ENCODE measurements around the gene MOAP1.
"Not testable (repeated sequence)": the region's sequence is repeated elsewhere in the genome, so short reads cannot be mapped to it uniquely, and the experiment has no call there.

The MOAP1 gene, protein sequence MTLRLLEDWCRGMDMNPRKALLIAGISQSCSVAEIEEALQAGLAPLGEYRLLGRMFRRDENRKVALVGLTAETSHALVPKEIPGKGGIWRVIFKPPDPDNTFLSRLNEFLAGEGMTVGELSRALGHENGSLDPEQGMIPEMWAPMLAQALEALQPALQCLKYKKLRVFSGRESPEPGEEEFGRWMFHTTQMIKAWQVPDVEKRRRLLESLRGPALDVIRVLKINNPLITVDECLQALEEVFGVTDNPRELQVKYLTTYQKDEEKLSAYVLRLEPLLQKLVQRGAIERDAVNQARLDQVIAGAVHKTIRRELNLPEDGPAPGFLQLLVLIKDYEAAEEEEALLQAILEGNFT

DNA sequence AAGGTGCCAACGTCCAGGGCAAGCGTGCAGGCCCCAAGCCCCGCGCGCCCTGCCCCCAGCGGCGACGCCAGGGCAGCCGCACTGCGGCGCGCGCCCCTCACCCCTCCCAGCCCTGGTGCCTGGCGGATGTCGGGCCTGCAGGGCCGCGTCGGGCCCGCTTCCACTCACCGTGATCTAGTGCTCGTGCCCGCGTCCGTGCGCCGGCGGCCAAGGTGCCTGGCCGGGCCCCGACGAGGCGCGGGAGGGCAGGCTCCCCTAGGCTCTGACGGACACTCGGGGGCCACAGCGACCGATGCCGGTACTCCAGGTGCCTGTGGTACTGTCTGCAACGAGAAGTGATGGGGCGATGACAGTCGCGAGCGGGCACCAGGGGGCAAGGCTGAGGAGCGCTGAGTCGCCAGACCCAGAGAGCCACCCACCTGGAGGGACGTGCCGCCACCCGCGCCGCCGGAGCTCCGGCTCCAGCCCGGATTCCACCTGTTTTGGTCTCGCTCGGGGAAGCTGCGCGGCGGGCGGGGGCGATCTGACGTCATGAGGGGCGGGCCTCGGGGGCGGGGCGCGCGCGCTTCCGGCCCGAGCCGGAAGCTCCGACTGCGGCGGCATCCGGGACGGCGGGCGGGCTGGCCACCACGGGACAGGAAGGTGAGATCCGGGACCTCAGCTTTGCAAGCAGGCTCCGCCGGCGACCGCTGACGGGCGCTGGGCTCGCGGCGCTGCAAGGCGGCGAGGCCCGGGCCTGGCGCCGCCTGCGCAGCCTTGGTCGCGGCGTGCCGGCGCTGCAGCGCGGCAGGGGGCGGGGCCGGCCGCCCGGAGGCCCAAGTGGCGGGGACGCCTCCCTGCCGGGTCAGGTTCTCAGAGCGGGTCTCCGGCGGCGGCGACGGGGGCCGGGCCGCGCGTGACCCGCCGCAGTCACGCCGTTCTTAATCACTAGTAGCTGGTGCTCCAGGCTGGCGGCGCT, at the start of gene MOAP1, which contains the start of gene LYSET:
MOAP1 (minus strand) TSS at position 507 of the 958 bp plus-strand sequence. CDS start 655 bp downstream, outside the sequence.
LYSET (plus strand) TSS at position 927 of the 958 bp plus-strand sequence. CDS start 89 bp downstream, outside the sequence.
- DNase-seq: no peak

DNA sequence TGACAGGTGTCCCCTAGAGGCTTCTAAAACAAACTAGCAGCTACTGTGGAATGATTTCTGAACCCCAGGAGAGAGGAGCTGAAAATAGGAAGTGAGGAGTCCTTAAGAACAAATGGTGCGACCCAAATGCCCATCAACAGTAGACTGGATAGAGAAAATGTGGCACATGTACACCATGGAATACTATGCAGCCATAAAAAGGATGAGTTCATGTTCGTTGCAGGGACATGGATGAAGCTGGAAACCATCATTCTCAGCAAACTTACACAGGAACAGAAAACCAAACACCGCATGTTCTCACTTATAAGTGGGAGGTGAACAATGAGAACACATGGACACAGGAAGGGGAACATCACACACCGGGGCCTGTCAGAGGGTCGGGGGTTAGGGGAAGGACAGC, 48.4 kb upstream of the MOAP1 start:
- not testable (repeated sequence) for DNase-seq

DNA sequence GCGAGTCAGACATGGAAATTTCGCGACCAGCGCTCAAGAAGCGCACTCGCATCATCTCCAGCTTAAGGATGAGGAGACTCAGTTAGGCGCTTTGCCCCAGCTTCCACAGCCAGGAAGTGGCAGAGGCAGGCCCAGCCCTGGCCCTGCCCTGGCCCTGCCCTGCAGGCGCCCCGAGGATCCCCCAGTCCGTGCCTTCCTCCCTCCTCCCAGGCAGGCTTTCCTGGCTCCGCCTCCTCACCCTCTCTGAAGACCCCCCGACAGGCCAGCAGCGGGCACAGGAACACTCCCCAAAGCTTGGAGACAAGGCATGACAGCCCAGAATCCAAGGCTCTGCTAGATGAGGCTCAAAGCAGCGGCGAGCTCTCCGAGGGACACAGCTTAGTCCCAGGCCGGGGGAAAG, 47.5 kb upstream of the MOAP1 start:
- DNase-seq: no peak

DNA sequence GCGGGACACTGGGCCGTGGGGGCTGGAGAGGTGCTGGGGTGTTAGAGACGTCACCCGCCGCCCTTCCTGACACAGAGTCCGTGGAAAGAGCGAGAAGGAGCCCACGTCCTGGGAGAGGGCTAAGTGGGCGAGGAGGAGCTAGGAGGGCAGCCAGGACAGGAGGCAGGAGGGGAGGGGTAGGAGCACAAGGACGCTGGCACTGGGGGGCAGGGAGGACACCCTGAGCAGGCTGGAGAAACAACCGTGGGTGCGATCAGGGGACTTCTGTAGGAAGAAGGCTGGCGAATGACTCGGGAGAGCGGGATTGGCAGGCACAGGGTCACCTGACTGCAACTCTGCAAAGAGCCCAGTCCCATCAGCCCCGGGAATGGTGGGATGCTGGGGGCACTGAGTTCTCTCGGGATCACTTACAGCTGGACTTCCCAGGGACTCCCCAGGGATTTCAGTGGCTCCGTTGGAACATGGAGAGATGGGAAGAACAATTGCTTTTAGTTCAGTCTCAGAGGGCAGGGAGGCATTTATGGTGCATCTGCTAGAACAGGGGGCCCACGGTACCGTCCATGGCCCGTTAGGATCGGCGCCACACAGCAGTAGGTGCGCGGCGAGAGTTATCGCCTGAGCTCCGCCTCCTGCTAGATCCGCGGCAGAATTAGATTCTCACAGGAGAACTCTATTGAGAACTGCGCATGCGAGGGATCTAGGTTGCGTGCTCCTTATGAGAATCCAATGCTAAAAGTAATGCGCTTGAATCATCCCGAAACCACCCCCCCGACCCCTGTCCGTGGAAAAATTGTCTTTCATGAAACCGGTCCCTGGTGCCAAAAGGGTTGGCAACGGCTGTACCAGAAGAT, 46.7 kb upstream of the MOAP1 start:
- DNase-seq: no peak

DNA sequence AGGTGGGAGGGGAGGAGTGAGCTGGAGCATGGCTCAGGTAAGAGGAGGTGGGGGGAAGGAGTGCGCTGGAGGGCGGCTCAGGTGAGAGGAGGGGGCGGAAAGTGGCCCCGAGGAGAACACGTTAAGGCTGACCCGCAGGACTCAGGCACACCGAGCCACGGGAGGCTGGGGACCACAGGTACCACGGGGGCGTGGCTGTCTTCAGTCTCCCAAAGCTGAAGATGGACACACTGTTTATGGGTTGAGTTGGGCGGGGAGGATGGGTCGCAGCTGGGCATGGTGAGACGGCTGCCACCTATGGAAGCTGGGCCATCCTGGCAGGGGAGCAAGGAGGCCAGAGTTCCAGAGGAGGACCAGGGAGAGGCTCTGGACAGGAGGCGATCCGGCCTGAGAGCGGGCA, 45.8 kb upstream of the MOAP1 start:
- DNase-seq: no peak

DNA sequence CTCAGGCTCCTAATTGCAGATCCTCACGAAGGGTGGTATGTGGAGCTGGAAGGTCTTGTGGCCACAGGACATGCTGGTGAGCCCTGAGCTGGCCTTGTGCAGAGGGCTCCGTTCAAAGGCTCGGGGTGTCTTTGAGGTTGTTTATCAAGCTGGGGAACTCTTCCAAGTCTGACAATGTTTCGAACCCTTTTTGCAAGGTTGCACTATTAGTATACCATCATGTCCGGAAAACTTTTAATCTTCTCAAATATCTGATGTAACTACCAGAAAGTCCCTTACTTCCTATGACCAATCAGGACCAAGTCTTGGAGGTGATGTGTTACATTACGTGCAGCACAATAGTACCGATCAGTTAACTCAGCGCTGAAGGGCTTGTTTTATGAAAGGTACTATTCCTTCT, 43.9 kb upstream of the MOAP1 start:
- no peak for DNase-seq

DNA sequence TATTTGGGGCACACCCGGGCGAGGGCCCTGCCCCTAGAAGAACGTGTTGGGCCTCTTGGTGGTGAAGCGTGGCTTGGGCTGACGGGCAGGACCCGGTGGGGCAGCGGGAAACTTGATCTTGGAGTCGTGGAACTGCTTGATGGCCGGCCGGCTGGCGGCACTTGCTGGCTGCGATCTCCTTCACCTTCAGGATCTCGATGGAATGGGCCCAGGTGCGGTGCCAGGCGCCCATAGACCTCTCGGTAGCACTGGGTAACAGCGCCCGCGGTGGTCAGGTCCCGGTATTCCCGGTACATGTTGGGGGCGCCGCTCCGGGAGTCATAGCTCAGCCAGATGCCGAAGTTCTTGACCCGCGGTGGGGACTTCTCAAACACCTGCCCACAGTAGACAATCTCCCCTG, 38.9 kb upstream of the MOAP1 start:
- DNase-seq: no peak

DNA sequence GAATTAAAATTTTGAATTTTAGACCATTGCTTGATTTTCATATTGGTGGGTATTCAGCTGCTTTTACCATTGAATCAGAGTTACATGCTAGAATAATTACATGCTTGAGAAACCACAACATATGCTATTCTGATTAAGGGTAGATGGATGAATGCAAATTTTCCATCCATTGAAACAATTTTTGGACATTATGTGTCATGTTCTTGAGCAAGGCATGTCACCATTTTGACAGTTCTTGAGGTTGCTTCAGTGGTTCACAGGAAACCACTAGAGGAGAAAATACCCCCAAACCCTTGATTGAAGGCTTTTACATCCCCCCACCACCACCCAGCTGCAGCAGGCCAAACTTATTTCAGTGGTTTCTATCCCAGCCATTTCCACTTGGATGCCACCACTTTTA, 35.8 kb upstream of the MOAP1 start:
- no peak for DNase-seq

DNA sequence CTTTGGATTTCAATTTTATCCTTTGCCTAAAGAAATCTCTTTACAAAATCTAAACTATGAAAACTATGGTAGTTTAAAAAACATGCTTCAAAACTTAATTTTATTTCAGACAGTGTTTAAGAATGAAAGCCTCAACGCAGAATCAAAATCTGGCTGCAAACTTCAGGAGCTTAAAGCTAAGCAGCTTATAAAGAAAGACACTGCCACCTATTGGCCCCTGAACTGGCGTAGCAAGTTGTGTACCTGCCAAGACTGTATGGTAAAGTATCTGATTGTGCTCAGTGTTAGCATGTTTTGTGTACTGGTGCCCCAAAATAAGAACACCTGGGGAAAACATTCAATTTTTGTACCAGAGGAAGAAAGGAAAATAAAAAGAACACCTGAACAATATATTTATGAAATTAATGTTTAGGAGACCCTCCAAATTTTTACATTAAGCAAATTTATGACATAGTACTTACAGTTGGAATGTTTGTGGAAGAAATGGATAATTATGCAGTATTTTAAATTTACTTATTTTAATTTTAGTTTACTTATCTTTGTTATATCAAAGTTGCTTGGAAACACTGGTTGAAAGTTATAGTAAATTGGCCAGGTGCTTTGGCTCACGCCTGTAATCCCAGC, 34.5 kb upstream of the MOAP1 start:
- DNase-seq: no peak

DNA sequence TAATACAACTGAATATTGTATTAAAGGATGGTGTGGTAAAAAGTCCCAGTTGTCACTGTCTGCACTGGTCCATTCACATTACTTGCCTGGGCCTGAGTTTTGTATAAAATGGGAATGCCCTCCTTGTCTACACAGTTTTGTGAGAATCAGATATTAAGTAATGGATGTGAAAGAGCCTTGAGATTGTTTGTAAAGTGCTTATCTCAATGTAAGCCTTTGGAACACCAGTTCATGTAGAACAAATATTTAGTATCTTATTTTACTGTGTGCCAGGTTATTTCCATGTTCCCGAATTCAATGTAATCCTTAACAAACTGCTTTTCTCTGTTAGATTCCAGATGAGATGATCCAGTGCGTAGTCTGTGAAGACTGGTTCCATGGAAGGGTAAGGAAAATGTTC, 29.9 kb upstream of the MOAP1 start:
- no peak for DNase-seq

DNA sequence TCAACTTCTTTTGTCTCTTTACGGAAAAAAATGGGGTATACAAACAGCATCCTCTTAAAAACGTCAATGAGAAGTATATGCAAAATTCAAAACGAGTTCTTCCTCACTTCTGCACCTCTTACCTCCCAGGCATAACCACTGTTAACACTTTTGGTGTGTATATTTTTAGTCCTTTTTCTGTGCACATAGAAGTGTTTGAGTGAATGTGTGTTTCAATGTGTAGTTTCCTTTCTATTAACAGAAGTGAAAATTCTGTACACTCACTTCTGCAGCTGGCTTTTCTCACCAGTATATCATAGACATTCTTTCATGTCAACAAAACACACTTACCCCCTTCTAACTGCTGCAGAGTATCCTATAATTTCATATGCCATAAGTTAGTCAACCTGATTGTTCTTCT, 27.7 kb upstream of the MOAP1 start:
- no peak for DNase-seq

DNA sequence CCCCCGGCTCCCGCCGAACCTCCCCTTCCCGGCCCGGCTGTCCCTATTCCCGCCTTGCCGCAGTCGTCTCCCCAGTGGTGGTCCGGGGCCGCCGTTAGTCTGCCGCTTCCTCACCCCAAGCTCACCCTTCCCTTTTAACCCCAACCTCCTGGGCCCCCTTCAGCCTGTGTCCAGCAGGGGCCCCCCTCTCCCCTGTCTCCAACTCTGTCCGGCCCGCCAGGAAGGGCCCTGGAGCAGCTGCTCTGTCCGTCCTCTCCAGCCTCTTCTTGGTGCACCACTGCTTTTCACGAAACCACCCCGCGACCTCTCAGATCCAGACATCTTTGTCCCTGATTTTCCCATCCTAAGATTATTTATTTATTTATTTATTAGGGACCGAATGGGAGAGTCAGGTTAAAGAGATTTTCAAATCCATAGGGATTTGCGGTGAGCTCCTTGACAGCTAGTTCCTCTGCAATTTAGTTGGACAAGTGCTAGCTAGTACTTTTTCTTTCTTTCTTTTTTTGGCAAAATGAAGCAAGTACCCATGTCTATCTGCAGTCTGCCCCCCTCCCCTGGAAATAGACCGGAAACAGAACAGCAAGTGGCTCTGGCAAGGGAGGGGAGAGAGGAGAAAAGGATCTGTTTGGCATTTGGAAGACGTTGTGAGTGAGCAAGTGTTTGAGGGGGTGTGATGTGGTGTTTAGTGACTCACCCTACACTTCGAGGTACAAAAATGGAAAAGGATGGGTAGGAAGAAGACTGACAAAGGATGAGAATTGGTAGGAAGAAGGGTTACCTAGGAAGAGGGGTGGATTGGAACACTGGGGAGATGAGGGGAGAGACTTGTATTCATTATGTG, 23.0 kb upstream of the MOAP1 start:
- DNase-seq: no peak

DNA sequence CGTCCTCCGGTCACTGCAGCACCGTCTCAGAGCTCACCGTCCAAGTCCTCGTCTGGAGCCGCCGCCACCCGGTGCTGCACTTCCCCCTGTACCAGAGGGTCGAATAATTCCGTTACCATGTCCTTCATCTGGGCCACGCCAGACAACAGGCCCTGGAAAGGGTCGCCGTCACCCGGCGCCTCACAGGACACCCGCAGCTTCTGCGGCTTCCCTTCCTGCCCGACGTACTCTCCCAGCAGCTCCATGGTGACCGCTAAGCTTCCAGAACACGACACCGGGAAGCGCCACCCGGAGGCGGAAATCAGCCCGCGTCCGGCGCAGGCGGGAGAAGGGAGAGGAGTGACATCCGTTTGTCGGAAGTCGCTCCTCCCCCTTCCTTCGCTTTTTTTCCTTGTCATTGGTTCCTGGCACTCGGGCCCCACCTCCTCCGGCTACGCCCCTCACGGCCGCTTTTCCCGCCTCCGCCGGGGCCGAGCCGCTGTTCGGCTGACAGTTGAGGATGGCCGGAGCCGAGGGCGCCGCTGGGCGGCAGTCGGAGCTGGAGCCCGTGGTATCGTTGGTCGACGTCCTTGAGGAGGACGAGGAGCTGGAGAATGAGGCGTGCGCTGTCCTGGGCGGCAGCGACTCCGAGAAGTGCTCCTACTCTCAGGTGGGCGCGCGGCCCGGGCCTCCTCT, 22.2 kb upstream of the MOAP1 start, which contains the start of the genes GON7 and UBR7:
GON7 (minus strand) TSS at position 273 of the 675 bp plus-strand sequence; CDS start at position 245, 28 bp downstream.
UBR7 (plus strand) TSS at position 464 of the 675 bp plus-strand sequence; CDS start at position 500, 36 bp downstream.
- DNase-seq: peak; percentile 86

DNA sequence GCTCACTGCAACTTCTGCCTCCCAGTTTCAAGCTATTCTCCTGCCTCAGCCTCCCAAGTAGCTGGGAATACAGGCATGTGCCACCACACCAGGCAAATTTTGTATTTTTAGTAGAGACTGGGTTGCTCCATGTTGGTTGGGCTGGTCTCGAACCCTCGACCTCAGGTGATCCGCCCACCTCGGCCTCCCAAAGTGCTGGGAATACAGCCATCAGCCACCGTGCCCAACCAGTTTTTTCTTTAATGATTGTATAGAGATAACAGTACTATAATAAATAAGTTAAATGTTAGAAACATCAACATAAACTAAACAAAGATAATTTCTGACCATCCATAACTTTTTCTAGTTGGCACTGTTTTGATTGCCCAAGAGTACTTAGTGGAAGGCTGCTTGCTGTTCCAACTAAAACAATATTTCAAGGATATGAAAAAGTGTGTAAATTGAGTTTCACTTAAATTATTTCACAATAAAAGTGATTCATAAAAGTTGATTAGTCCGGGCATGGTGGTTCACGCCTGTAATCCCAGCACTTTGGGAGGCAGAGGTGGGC, 16.5 kb upstream of the MOAP1 start:
- no peak for DNase-seq

DNA sequence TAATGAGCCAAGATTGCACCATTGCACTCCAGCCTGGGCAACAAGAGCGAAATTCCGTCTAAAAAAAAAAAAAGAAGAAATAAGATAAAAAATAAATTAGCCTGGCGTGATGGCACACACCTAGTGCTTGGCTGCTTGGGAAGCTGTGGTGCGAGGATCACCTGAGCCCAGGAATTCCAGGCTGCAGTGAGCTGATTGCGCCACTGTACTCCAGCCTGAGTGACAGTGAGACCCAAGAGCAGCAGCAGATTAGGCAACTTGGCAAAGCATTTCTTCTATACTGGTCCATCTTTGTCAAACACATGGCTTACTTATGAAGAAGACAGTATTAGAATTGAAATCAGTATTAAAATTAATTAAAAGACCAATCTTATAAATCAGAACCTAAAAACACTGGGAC, 15.9 kb upstream of the MOAP1 start:
- no peak for DNase-seq

DNA sequence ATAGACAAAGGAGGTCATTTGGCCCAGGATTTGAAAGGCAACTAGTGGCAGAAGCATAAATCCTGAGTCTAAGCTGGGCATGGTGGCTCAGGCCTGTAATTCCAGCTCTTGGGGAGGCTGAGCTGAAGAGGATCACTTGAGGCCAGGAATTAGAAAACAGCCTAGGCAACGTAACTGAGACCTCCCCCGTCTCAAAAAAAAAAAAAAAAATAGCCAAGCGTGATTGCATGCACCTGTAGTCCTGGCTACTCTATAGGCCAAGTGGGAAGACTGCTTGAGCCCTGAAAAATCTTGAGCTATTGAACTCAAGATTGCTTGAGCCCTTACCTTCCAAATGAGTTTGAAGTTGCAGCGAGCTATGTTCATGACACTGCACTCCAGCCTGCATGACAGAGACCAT, 14.3 kb upstream of the MOAP1 start:
- no peak for DNase-seq

DNA sequence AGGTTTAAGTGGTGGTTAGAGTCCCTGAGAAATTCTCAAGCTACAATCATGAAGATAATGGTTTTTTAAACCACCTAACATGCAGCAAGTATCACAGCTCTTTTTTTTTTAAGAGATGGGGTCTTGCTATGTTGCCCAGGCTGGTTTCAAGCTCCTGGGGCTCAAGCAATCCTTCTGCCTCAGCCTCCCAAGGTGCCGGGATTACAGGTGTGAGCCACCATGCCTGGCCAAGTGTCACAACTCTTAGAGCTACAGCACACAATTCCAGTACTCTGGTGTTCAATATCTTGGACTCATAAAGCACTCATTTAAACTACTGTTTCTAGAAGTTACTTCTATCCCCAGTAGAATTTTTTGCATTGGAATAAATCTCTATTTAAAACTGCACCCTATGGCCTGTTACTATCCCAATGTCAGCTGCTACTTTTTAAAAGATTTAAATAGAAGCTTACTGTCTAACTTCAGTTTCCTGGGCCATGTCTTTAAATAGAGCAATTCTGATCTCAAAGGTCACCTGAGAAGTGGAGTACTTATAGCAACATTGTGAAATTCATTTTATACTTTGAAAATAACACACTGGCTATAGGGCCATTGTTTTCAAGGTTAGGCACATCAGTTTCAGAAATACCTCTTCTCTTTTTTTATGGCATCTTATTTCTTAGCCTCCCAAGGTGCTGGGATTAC, 10.8 kb upstream of the MOAP1 start:
- no peak for DNase-seq

DNA sequence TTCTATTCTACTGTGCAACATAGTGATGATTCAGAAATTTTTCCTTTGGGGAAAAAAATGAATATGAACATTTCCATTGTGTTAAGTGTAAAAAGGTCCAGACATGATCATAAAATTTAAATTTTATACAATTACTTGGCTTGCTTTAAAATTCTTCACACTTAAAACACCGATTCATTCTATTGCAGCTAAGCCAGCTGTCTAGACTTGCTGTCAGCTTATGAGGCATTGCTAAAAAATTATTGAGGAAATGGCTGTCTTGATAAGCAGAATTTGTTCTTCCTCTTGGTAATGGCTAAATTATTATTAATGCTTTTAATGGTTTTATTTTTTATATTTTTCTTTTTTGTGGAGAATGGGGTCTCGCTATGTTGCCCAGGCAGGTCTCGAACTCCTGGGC, 2.3 kb upstream of the MOAP1 start:
- no peak for DNase-seq

DNA sequence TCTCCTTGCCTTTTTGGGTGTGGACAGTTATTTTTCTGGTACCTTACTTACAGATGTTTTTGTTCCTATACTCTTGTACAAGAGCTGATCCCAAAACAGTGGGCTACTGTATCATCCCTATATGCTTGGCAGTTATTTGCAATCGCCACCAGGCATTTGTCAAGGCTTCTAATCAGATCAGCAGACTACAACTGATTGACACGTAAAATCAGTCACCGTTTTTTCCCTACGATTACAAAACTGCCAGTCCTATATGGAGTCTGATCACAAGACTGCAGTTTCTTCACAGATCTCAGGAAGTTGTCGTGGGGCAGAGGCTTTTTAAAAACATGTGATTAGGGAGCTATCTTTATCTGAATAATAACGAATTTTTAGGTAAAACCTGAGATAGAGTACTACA, 1.8 kb upstream of the MOAP1 start:
- no peak for DNase-seq

DNA sequence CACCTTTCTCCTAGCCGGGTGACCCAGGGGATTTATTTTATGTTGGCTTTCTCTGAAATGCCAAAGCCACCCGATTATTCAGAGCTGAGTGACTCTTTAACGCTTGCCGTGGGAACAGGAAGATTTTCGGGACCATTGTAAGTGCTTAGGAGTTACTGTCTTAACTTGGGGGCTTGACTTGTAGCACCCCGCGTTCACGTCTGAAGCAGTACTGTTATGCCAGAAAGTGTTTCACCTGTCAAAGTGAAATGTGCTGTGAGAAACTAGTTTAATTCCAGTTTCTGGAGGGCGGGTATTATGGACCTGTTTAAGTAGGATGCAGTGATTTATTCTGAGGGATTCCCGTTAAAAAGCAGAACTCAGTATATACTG, 638 bp upstream of the MOAP1 start:
- DNase-seq: no peak

All from NCI-H1436 treated with DMSO at 0.1 percent for 48 hours (cell line).